Activated naive CD8-positive, alpha-beta T cell treated with anti-CD3 and anti-CD28 coated beads for 36 hours (primary cell): Measurements from ENCODE around the gene EPN1. TPM values are rescaled to one million over a fixed set of nuclear protein-coding genes. Genes with fewer than 3 reads are reported as not detected.
"Not testable (repeated sequence)": the region's sequence is repeated elsewhere in the genome, so short reads cannot be mapped to it uniquely, and the experiment has no call there.

Source experiments
- DNase-seq: peaks from one replicate; pipeline ENCODE4 v3.0.0; 2021
- H3K27ac Mint-ChIP-seq: one replicate; pipeline ENCODE4 v1.8.0; 2022; ENCODE audit warnings: mild to moderate bottlenecking, moderate library complexity, mixed read lengths
- H3K27me3 Mint-ChIP-seq: one replicate; pipeline ENCODE4 v1.8.0; 2022; ENCODE audit warnings: mild to moderate bottlenecking, mixed read lengths
- H3K36me3 Mint-ChIP-seq: one replicate; pipeline ENCODE4 v1.8.0; 2021; ENCODE audit warnings: mild to moderate bottlenecking, mixed read lengths
- H3K4me1 Mint-ChIP-seq: one replicate; pipeline ENCODE4 v1.8.0; 2021; ENCODE audit warnings: mixed read lengths
- H3K4me3 Mint-ChIP-seq: one replicate; pipeline ENCODE4 v1.8.0; 2022; ENCODE audit warnings: mild to moderate bottlenecking, moderate library complexity, mixed read lengths
- H3K9me3 Mint-ChIP-seq: one replicate; pipeline ENCODE4 v1.8.0; 2022; ENCODE audit warnings: mixed read lengths
- total RNA-seq, 2 experiments: library from RNA; stranded (reverse); gene quantifications; one replicate each; pipeline ENCODE4 v1.2.3, GENCODE V29; 2021

EPN1 gene
- total RNA-seq, 2 experiments from 2014 or later: 37.1 to 39.5 TPM

DNA sequence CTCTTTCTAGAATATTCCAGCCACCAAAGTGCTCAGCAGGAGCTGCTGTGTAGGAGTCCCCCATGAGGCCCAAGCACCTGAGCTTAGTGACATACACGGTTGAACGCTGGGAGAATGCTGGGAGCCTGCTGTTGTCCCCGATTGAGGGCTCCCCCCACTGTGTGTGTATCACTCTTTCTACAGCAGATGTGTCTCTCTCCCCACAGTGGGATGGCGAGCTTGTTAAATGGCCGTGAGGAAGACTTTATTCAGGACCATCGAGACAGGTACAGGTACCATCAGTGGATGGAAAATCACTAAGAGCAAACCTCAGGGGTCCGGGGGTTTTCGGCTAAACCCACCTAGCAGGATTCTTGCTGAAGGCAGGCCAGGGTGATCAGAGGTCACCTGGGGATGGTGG, 22.7 kb downstream of the EPN1 start:
- Mint-ChIP-seq H3K36me3 (peaks cover 11% of the 10 kb centered on the region), H3K9me3 (no peaks in the 10 kb centered on the region), H3K27me3 (no peaks in the 10 kb centered on the region), H3K4me3 (no peak overlapping the region), H3K27ac (no peak overlapping the region), H3K4me1 (no peaks in the 10 kb centered on the region)
- DNase-seq: no peak

DNA sequence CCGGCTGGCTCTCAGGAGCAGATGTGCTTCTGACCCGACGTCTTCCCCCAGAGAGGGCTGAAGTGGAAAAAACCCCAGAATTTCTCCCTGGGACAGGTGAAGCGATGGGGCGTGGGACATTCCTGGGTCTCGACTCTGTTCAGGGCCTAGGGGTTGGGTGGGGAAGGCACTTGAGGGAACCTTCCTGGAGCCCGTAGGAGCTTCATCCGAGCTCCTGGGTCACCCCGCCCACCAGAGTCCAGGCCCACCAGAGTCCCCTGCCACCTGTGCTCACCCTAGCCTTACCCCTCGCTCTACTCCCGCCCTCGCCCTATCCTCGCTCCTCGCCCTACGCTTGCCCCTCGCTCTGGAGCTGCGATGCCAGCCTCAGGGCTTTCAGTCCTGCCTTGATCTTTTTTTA, 23.2 kb downstream of the EPN1 start:
- H3K9me3 Mint-ChIP-seq: no peaks in the 10 kb centered on the region
- no peak overlapping the region for H3K4me3 Mint-ChIP-seq
- H3K4me1 Mint-ChIP-seq: no peaks in the 10 kb centered on the region
- H3K36me3 Mint-ChIP-seq: peaks cover 14% of the 10 kb centered on the region
- H3K27me3 Mint-ChIP-seq: no peaks in the 10 kb centered on the region
- H3K27ac Mint-ChIP-seq: no peak overlapping the region
- no peak for DNase-seq

DNA sequence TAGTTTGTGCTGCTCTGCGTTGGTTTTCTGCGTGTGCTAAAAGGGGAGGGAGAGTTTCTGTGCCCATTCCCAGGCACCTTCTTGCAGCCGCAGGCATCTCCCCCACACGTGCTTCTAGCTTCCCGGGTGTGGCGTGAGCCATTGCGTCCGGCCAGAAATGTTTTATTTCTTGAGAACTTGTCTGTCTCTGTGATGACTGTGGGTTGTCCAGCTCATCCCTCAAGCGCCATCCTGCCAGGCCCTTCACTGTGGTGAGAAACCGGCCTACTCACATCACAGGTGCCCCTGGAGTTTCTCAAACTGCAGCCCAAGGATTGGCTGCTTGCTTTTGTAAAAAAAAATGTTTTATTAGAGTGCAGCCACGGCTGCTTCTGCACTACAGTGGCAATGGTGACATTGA, 24.2 kb downstream of the EPN1 start:
- no peak overlapping the region for H3K4me3 Mint-ChIP-seq
- H3K27ac Mint-ChIP-seq: no peak overlapping the region
- H3K36me3 Mint-ChIP-seq: peaks cover 16% of the 10 kb centered on the region
- H3K9me3 Mint-ChIP-seq: no peaks in the 10 kb centered on the region
- DNase-seq: no peak
- H3K27me3 Mint-ChIP-seq: no peaks in the 10 kb centered on the region
- H3K4me1 Mint-ChIP-seq: peaks cover 5% of the 10 kb centered on the region

DNA sequence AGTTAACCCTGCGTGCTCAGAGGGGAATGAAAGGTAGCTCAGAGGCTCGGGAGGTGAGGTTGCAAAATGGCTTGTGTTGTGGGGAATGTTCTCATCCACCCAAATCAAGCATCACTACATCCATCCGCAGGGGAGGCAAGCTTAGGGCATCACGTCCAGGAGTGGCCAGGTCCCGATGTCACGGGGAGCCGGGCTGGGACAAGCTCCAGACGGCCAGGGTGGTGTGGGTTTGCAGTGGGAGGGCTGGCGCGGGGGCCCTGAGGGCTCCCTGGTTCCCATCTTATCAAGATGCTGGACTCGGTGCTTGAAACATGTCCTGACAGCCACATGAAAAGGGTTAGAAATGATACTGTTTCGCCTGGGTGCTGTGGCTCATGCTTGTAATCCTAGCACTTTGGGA, 25.8 kb downstream of the EPN1 start:
- Mint-ChIP-seq H3K4me3 (no peak overlapping the region), H3K9me3 (no peaks in the 10 kb centered on the region), H3K27me3 (no peaks in the 10 kb centered on the region), H3K36me3 (peaks cover 23% of the 10 kb centered on the region), H3K27ac (no peak overlapping the region), H3K4me1 (peaks cover 5% of the 10 kb centered on the region)
- DNase-seq: no peak

DNA sequence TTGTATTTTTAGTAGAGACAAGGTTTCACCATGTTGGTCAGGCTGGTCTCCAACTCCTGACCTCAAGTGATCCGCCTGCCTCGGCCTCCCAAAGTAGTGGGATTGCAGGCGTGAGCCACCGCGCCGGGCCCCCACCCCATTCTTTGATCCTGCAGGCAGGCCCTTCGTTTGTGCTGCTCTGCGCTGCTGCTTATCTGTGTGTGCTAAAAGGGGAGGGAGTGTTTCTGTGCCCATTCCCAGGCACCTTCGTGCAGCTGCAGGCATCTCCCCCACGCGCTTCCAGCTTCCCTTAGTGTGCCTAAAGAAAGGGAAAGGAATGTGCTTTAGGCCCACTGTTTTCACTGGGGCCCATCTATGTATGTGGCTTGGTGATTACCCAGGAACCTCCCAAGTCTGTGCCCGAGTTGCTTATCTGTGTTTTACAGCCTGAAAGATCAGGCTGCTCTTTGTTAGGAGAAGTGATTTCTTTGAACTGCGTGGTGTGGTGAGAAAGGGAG, 27.2 kb downstream of the EPN1 start:
- Mint-ChIP-seq H3K27me3 (no peaks in the 10 kb centered on the region), H3K4me1 (peaks cover 5% of the 10 kb centered on the region), H3K4me3 (no peak overlapping the region), H3K27ac (no peak overlapping the region), H3K36me3 (peaks cover 23% of the 10 kb centered on the region), H3K9me3 (no peaks in the 10 kb centered on the region)
- no peak for DNase-seq

DNA sequence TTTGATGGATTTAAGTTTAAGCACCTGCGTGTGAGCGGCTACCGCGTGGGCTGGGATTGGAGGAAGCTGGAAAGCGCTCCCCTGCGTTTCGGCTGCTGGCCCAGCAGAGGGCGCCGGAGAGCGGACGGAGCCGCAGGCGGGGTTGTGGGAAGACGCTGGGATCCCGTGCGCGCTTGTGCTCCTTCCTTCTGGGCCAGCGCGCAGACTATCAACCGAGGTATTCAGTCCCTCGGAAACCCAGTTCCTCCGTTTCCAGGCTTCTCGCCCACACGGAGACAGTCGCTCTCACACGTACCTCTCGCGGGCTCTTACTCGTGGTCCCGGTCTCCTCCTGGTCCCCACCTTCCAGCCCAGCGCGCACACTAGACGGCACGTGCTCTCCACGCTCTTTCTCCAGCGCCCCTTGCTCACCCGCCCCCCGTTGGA, 28.8 kb downstream of the EPN1 start:
- Mint-ChIP-seq H3K27ac (no peak overlapping the region), H3K4me1 (peaks cover 5% of the 10 kb centered on the region), H3K9me3 (no peaks in the 10 kb centered on the region), H3K27me3 (no peaks in the 10 kb centered on the region), H3K36me3 (peaks cover 21% of the 10 kb centered on the region), H3K4me3 (no peak overlapping the region)
- DNase-seq: peak; percentile 56

DNA sequence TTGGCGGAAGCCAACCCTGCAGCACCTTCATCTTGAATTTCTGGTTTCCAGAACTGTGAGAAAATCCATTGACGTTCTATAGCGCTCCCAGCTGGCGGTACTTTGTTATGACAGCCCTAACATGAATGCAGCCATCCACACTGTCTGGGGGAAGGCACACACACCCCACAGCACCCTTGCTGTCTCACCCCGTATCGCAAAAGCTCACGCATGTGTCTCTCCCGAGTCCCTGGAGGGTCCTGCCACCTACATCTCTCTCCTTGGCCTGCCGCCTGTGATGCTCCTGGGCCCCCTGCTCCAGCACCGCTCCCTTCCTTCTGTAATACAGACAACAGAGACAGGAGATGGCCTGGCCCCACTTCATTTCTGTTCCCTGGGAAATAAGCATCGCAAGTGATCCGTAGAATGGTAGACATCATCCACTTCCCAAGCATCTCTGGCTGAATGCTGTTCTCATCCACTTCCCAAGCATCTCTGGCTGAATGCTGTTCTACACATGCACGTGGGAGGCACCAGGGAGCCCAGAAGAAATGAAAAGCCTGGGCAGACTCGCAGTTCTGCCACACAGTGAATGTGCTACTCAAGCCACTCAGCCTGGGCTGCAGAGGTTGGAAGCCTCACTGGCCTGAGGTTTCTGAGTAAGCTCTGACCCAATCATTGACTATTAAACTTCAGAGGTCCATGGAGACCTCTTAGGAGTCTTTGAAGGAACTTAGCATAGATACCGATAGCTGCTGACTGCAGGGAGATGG, 29.6 kb downstream of the EPN1 start:
- Mint-ChIP-seq H3K27me3 (no peaks in the 10 kb centered on the region), H3K4me1 (peaks cover 5% of the 10 kb centered on the region), H3K27ac (no peak overlapping the region), H3K9me3 (no peaks in the 10 kb centered on the region), H3K36me3 (peaks cover 21% of the 10 kb centered on the region), H3K4me3 (no peak overlapping the region)
- DNase-seq: no peak

DNA sequence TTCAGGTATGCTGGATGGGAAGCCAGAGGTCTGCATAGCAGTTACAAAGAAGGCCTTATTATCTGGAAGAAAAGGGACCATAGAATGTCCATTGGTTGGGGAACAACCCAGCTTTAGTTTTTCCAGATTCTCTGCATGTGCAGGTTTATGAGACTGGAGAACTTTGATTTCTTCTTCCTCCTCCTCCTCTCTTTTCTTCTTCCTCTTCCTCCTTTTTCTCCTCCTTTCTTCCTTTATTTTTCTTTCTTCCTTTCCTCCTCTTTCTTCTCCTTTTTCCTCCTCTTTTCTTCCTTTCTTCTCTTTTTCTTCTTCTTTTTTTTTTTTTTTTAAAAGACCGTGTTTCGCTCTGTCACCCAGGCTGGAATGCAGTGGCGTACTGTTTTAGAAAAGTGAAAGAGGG, 30.9 kb downstream of the EPN1 start:
- H3K27ac Mint-ChIP-seq: no peak overlapping the region

DNA sequence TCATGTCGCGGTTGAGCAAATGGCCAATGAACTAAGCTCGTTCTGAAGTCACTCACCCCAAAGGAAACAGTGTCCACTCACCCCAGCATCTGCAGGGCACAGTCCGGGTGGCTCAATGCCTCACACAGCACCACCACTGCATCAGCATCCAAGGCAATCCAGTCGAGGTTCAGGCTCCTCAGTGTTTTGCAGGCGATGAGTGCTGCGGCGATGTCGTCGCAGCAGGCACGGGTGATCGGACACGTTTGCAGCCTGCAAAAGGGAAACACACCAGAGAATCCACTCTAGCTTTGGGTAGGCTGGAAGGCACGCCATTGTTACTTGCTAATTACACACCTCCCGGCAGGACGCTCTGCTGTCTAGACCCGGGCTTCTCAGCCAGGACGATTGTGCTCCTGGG, 36.7 kb downstream of the EPN1 start:
- DNase-seq: no peak
- Mint-ChIP-seq H3K9me3 (peaks cover 6% of the 10 kb centered on the region), H3K27me3 (peaks cover 18% of the 10 kb centered on the region), H3K4me3 (no peak overlapping the region), H3K27ac (no peak overlapping the region), H3K36me3 (no peaks in the 10 kb centered on the region), H3K4me1 (peaks cover 1% of the 10 kb centered on the region)

More for the DNA sequence above, 30.9 kb downstream of the EPN1 start:
- Mint-ChIP-seq H3K9me3 (no peaks in the 10 kb centered on the region), H3K36me3 (peaks cover 16% of the 10 kb centered on the region), H3K4me1 (peaks cover 5% of the 10 kb centered on the region), H3K4me3 (no peak overlapping the region), H3K27me3 (no peaks in the 10 kb centered on the region)
- DNase-seq: no peak

DNA sequence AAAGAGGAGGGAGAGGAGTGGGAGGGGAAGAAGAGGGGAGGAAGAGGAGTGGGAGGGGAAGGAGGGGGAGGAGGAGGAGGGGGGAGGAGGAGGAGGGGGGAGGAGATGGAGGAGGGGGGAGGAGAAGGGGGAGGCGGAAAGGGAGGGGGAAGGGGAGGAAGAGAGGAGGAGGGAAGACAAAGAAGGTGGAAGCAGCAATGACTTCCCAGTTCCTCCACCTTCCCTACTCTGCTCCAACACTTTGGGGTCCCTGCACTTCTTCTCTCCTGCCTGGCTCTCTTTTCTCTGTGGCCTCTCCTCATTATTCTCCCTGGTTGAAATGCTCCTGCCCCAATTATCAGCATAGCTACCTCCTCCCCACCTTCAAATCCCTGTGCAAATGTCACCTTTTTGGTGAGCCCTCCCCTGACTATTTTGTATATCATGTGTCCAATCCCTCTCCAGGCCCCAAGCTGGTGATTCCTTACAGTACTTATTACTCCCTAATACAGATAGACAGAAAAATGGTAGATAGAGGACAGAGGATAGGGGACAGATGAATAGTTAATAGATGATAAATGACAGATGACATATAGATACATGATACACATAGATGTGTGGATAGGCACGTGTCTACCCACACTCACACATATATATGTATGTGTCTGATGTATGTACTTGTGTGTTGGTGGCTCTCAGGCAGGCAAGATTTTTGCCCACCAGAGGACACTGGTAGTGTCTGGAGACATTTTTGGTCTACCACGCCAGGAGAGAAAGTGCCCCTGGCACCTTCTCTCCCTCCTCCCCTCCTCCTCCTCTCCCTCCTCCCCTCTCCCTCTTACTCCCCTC, 38.0 kb downstream of the EPN1 start:
- Mint-ChIP-seq H3K4me3 (no peak overlapping the region), H3K4me1 (peaks cover 1% of the 10 kb centered on the region), H3K9me3 (peaks cover 6% of the 10 kb centered on the region), H3K27me3 (peaks cover 31% of the 10 kb centered on the region), H3K36me3 (no peaks in the 10 kb centered on the region), H3K27ac (no peak overlapping the region)
- DNase-seq: no peak

DNA sequence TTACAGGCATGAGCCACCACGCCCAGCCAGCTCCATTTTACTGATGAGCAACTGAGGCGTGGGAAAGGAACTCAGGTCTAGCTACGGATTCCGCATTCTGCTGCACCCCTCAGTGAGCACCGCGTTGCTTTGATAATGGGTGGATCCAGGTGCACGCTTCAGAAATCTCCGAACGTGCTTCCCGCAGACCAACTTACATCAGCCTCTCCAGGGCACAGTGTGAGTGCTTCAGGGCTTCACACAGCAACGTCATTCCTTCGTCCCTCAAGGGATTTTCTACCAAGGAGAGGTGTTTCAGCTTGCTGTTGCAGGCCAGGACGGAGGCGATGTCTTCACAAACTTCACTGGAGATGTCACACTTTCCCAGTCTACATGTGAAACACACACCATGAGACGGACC, 41.5 kb downstream of the EPN1 start:
- H3K4me3 Mint-ChIP-seq: no peak overlapping the region
- no peaks in the 10 kb centered on the region for H3K36me3 Mint-ChIP-seq
- H3K27me3 Mint-ChIP-seq: peaks cover 56% of the 10 kb centered on the region
- DNase-seq: no peak
- no peak overlapping the region for H3K27ac Mint-ChIP-seq
- peaks cover 8% of the 10 kb centered on the region for H3K9me3 Mint-ChIP-seq
- H3K4me1 Mint-ChIP-seq: peaks cover 1% of the 10 kb centered on the region

DNA sequence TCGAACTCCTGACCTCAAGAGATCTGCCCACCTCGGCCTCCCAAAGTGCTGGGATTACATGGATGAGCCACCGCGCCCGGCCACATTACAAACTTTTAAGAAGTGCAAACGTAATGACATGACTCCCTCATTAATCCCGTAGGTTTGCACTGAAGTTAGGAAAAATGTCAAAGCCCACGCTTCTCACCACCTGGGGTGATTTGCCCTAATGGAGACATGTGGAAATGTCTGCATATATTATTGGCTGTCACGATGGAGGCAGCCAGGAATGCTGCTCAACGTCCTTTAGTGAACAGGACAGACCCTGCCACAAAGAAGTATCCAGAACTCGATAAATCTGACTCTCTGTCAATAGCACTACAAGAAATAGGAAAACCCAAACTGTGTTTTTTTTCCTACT, 42.2 kb downstream of the EPN1 start:
- DNase-seq: no peak
- Mint-ChIP-seq H3K4me1 (peaks cover 1% of the 10 kb centered on the region), H3K9me3 (peaks cover 14% of the 10 kb centered on the region), H3K36me3 (no peaks in the 10 kb centered on the region), H3K27ac (no peak overlapping the region), H3K4me3 (no peak overlapping the region), H3K27me3 (peaks cover 56% of the 10 kb centered on the region)

DNA sequence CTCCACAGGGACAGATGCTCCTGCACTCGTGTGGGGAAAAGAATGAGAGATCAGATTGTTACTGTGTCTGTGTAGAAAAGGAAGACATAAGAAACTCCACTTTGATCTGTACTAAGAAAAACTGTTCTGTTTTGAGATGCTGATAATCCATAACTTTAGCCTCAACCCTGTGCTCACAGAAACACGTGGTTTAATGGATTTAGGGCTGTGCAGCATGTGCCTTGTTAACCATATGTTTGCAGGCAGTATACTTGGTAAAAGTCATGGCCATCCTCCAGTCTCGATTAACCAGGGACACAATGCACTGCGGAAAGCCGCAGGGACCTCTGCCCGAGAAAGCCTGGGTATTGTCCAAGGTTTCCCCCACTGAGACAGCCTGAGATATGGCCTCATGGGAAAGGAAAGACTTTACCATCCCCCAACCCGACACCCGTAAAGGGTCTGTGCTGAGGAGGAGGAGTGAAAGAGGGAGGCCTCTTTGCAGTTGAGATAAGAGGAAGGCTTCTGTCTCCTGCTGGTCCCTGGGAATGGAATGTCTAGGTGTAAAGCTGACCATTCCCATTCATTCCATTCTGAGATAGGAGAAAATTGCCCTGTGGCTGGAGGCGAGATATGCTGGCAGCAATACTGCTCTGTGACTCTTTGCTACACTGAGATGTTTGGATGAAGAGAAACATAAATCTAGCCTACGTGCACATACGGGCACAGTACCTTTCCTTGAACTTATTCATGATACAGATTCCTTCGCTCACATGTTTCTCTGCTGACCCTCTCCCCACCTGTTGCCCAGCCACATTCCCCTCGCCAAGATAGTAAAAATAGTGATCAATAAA, 43.1 kb downstream of the EPN1 start:
- not testable (repeated sequence) for H3K27ac Mint-ChIP-seq, H3K4me3 Mint-ChIP-seq, DNase-seq, H3K4me1 Mint-ChIP-seq, H3K36me3 Mint-ChIP-seq
- peaks cover 13% of the 10 kb centered on the region for H3K9me3 Mint-ChIP-seq
- peaks cover 59% of the 10 kb centered on the region for H3K27me3 Mint-ChIP-seq

DNA sequence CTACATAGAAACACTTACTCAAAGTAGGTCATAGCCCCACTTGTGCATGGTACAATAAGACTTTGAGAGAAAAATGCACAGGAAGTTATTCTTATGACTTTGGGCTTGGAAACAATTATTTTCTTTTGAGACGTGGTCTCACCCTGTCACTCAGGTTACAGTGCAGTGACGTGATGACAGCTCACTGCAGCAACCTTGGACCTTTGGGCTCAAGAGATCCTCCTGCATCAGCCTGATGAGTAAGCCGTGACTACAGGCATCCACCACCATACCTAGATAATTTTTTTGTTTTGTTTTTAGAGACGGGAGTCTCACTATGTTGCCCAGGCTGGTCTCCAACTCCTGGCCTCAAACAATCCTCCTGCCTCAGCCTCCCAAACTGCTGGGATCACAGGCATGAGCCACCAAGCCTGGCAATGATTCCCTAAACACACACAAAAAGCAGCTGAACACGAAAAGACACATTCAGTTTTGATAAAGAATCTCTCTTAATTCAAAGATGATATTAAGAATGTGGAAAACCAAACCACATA, 45.3 kb downstream of the EPN1 start:
- Mint-ChIP-seq H3K27me3 (peaks cover 55% of the 10 kb centered on the region), H3K36me3 (no peaks in the 10 kb centered on the region), H3K27ac (no peak overlapping the region), H3K4me1 (no peaks in the 10 kb centered on the region), H3K4me3 (no peak overlapping the region), H3K9me3 (peaks cover 13% of the 10 kb centered on the region)
- DNase-seq: no peak

DNA sequence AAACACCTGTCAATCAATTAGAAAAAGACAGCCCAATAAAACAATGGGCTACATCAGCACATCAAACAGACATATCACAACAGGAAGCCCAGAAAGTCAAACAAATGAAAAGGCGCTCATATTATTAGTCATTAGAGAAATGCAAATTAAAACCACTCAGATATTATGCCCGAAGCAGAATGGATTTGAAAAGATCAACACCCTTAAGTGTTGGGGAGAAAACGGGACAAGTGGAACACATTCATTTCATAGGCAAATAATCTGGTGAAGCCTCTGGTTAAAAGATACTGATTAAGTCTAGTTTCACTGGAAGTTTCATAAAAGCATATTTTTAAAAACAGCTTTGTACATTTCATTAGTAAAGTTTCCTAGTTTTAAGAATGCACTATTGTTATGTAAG, 45.8 kb downstream of the EPN1 start:
- Mint-ChIP-seq H3K27ac (no peak overlapping the region), H3K4me3 (no peak overlapping the region), H3K36me3 (no peaks in the 10 kb centered on the region)

More for the DNA sequence above, 45.8 kb downstream of the EPN1 start:
- H3K9me3 Mint-ChIP-seq: peaks cover 13% of the 10 kb centered on the region
- H3K27me3 Mint-ChIP-seq: peaks cover 56% of the 10 kb centered on the region
- no peaks in the 10 kb centered on the region for H3K4me1 Mint-ChIP-seq
- no peak for DNase-seq
